Activated CD4-positive, alpha-beta T cell treated with anti-CD3 and anti-CD28 coated beads, Interleukin-10, Interleukin-2, amounts not matched to agents 100 ng/mL and 50 ng/mL, durations not matched to agents 16 hours and 8 hours (primary cell): ENCODE measurements around the gene CCDC136.

Experiments used
- DNase-seq: peaks from one replicate; pipeline ENCODE4 v3.0.0-alpha.2; 2020

The CCDC136 gene

DNA sequence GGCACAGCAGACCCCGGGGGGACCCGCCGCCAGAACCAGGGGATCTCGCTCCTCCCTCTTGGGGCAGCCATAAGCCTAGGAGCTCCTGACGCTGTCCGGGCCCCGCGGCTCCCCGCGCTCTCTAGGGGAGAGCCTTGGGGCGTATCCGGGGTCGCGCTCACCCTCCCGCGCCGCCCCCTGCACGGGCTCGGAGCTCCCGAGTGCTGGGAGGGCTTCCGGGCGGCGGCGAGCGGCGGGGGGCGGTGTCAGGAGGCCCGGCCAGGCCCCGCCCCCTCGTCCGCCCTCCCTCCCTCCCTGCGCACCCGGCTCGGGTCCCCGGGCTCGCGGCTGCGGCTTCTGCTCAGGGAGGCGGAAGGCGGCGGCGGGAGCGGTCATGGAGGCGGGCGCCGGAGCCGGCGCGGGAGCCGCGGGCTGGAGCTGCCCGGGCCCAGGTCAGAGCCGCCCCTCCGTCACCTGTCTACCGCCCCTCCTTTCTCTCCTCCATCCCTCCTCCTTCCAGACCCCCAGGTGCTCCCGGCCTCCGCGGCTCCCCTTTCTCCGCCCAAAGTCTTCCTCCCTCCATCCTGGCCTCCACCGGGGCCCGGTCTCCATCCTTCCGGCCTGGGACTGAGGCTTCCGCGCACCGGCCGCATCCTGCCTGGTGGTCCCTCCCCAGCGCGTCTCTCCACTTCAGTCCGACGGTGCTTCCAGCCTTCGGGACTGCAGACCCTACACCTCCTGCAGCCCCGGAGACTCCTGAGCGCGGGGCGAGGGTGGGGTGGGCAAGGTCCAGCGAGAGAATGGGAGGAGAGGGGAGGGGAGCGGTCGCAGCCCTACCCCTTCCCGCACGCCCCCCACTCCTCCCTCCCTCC is at the start of gene CCDC136:
CCDC136 (plus strand) TSS at position 848 of the 851 bp plus-strand sequence. CDS start 444 bp downstream, outside the sequence.
- peak; percentile 76 for DNase-seq

DNA sequence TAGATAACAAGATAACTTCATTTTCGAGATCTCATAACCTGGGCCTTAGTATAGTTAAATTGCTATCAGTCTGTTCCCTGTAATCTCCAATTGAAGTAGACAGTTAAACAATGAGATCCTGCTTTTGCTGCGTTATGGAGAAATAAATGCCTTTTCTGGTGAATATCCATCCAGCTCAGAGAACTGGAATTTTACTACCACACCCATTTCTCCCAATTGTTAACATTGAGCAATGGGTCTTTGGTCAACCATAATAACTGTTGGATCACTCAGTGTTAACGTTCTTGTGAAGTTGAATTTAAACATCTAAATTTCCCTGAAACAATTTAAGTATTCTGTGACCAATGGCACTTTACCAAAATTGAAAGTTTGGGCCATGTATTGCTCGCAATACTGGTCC is 49.6 kb upstream of the CCDC136 start:
- no peak for DNase-seq

DNA sequence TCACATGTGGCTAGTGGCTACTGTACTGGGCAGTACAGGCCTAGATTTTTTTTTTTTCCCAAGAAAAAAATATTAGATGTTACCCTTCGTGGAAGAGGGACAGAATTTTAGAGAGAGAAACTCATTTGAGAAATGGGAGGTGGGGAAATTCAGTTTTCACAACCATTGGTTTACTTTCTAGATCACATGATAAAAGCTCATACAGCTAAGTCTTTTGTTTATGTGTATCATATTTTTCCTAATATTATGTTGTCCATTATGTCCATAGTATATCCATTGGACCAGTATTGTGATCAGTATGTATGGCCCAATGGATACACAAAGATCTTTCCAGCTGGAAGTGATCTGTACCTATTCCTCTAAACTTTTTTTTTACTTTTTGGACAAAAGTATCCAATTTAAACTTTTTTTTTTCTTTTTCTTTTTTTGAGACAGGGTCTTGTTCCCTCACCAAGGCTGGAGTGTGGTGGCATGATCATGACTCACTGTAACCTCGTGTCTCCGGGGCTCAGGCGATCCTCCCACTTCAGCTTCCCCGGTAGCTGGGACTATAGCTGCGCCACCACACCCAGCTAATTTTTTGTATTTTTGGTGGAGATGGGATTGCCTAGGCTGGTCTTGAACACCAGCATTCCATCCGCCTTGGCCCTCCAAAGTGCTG is 48.5 kb upstream of the CCDC136 start:
- no peak for DNase-seq

GRCh38 chr7:128744366-128744905 is 47.3 kb upstream of the CCDC136 start:
- no peak for DNase-seq

- DNase-seq: no peak
Measured at GRCh38 chr7:128745706-128746105, 46.1 kb upstream of the CCDC136 start.

- no peak for DNase-seq
Measured at GRCh38 chr7:128747327-128748079, 44.3 kb upstream of the CCDC136 start.

DNA sequence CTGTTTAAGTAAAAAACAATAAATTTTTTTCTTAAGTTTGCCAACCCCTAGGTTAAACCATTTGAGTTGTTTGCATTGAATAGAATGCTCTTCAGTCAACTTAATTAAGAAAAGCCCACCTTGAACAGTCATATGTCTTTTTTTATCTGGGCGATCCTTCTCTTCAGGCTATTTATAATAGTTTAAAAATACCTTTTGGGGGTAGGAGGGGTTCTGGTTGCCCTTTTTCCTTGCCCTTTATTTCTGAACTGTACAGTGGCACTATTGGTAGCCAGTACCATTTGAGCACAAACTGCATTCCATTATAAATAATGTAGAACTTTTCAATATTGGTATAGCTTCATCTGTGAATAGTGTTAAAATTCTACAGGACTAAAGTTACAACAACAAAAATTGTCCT is 39.5 kb upstream of the CCDC136 start:
- no peak for DNase-seq

DNA sequence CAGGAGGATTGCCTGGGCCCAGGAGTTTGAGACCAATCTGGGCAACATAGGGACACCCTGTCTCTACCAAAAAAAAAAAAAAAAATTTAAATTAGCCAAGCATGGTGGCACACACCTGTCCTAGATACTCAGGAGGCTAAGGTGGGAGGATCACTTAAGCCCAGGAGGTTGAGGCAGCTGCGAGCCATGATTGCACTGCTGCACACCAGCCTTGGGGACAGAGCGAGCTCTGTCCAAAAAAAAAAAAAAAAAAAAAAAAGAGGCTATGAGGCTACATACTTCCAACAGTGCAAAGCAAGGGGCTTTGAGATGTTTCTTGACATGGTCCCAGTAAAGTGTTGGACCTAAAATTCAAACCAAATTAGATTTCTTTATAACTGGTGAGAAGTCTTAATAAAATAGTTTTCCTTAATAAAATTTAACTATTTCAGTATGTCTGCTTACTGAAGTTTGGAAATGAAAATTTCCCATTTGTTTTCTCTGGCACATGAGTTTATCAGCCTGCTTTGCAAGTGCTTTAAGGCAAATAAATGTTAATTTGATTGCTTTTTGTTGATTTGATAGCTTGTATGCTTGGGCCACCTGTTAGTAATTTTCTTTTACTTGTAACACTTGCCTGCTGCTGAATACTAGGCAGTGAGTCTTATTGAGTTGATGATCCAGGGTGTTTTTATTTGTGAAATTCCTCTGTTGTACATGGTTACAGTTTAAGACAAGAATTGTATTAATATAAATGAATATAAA is 36.5 kb upstream of the CCDC136 start:
- no peak for DNase-seq

GRCh38 chr7:128755819-128756476 is 35.8 kb upstream of the CCDC136 start:
- DNase-seq: no peak

GRCh38 chr7:128757203-128757602 is 34.6 kb upstream of the CCDC136 start:
- DNase-seq: no peak

DNA sequence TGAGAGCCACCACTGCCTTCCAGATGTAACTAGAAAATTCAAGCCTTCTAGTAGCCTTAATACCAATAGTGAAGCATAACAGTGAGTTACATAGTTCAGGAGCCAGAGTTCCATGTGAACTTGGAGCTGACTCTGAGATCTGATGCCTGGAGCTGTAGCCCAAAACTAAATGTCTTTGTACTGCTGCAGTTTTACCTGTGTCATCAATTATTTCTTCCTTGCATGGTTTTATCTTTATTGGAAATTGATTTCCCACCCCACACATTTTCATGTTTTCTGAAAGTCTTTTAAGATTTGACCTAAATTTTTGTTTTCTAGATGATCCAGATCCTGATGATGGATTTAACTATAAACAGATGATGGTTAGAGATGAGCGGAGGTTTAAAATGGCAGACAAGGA is 33.2 kb upstream of the CCDC136 start:
- DNase-seq: no peak

DNA sequence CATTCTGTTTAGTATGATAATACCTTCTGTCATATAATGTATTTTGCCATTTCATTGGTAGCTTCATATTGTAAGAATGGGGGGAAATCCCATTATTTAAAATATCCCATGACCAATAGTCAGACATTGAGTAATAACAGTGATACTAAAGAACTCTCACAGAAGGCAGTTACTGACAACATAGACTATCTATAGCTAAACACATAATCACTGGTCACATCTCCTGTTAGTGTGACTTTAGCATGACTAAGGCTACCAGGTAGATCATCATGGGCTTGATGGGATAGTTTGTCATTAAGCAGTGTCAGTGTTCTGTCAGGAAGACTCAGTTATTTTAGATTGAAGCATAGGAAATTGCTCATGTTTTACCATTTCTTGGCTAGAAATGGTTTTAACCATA is 32.5 kb upstream of the CCDC136 start:
- no peak for DNase-seq

DNA sequence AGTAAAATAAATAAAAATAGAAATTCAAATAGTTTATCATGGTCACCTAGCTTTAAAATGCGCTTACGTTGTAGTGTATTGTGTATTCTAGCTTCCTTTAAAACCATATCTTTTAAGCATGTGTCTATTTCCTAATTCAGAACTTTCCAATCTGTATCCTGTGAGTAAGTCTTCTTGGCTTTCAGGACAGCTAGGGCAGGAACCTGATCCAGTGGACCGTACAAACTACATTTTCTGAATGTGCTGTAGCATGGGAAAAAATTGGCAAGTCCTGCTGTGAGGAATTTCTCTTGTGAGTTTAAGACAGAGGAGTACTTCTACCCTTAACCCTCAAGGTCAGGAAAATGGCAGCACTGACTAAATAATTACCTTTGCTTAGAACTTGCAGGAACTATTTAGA is 28.2 kb upstream of the CCDC136 start:
- no peak for DNase-seq

DNA sequence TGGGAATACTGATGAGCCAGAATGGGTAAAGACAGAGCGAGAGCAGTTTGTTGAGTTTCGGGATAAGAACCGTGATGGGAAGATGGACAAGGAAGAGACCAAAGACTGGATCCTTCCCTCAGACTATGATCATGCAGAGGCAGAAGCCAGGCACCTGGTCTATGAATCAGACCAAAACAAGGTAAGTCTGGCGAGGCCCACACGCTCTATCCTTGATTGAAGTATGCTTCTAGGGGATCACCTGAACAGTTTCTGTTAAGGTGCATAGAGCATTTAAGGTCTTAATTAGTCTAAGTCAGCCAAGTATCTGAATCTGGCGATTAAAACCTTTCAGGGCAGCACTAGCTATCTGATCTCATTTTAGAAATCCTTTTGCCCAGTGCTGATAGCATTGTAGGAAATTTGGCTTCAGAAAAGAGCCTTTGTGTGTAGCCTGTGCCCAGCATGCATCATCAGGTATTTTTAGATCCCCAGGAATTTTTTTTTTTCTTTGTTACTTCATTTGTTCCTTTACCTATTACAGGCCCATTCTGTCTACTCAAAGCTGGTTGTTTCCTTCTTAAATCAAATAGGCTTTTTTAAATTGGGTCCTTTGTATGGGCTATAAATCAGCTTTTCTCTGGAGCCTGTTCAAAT is 24.2 kb upstream of the CCDC136 start:
- DNase-seq: no peak

GRCh38 chr7:128770233-128770632 is 21.5 kb upstream of the CCDC136 start:
- no peak for DNase-seq

- DNase-seq: no peak
Measured at GRCh38 chr7:128773604-128774003, 18.2 kb upstream of the CCDC136 start.

GRCh38 chr7:128774029-128774689 is 17.6 kb upstream of the CCDC136 start:
- no peak for DNase-seq

DNA sequence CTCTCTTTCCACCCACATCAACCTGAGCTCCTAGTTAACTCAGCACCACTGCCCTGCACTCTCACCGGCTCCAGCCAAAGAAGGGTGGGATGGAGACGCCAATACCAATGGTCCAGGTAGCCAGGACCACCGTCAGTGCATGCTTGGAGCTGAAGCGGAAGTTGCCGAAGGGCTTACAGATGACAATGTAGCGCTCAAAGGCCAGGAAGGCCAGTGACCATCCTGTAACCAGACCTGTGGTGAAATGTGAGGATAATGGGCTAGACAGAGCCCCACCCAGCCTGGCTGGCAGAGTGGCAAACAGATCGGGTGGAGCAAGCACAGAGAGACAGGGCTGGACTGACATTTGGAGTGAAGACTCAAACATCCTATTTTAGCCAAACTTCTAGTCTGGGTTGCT is 16.8 kb upstream of the CCDC136 start:
- no peak for DNase-seq

DNA sequence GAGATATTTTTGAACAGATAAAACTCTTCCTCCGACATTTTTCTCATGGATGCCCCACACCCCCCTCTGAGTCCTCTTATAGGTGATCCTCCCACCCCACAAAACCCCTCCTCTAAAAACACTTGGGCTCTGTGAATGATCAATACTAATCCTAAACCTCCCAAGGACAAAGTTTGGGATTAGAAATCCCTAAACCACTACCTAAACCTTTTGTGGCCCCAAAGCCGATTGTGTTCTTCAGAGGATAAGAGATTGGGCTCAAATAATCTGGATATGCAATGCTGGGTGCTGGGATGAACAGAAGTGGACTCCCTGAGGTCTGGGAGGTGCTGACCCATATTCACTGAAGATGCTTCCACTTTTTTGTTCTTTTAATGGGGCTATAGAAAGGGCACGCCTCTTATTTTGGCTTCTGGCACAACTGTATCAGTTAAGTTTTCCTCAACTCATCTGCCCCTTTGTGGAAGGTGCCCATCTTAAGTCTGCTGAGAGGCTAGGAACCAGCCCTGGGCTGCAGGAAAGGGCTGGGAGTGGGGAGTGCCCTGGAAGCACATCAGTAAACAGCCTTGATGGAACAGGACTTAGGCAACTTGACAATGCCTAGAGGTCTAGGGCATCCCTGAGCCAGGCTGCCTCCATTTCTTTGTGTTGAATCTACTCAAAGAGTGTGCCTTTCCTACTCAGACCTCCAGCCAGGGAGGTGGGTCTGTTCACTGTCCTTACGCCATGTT is 15.9 kb upstream of the CCDC136 start, which contains the start of gene OPN1SW:
OPN1SW (minus strand) TSS at position 51 of the 731 bp plus-strand sequence; CDS start at position 38, 13 bp downstream.
- no peak for DNase-seq
